ENCODE results near the gene SPDEF.

DNA sequence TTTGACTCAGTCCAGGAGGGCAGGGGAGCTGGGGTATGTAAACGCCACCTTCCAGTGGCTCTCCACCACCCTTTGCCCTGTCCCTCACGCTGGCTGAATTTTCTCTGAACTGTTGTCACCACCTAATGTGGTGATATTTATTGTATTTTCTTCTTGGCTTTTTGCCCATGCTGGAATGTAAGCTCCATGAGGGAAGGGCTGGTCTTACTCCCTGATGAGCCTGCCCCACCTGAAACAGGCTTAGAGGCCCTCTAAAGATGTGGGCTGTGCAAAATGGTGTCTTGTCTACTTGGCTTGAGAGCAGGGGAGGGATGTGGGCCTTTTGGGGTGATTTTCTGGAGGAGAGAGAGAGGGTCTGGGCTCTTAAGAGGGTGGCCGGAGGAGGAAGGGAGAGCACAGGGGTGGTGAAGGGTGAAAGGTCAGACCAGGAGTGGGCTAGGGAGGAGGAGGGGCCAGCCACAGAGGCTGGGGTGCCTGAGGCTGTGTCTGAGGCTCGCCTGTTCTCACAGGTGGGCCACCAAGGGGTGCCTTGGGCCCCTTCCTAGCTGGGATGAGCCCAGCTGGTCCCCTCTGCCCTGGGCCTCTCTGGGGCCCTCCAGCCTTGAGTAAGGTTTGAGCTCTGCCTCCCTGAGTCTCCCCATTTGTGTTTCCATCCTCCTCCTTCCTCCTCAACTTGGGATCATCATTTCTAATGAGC, 37.3 kb downstream of the SPDEF start:
- TF ChIP-seq, protein P1, sequence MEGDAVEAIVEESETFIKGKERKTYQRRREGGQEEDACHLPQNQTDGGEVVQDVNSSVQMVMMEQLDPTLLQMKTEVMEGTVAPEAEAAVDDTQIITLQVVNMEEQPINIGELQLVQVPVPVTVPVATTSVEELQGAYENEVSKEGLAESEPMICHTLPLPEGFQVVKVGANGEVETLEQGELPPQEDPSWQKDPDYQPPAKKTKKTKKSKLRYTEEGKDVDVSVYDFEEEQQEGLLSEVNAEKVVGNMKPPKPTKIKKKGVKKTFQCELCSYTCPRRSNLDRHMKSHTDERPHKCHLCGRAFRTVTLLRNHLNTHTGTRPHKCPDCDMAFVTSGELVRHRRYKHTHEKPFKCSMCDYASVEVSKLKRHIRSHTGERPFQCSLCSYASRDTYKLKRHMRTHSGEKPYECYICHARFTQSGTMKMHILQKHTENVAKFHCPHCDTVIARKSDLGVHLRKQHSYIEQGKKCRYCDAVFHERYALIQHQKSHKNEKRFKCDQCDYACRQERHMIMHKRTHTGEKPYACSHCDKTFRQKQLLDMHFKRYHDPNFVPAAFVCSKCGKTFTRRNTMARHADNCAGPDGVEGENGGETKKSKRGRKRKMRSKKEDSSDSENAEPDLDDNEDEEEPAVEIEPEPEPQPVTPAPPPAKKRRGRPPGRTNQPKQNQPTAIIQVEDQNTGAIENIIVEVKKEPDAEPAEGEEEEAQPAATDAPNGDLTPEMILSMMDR (IDR thresholded peaks at IDR 0.05): no peak
- TF ChIP-seq POLR2A (IDR thresholded peaks at IDR 0.05): no peak
